H1 (cell line): ENCODE results near the gene WDR77.

Experiments used
- BACH1 ChIP-seq: IDR thresholded peaks from 2 replicates; pipeline ENCODE4 v1.6.1; 2012; ENCODE audit warnings: low read length, improper control_type of control experiment
- CTCF ChIP-seq, 3 experiments: IDR thresholded peaks; 1 replicate in 2 of 3; 2 replicates in 1 of 3; pipeline versions ENCODE4 v1.5.1 to v1.6.1; 2011; ENCODE audit warnings: low read length in 3 of 3, mild to moderate bottlenecking in 3 of 3, inconsistent platforms in 2 of 3, low read depth in 1 of 3, moderate library complexity in 1 of 3; ENCODE audit not compliant: insufficient read depth in 1 of 3; ENCODE audit errors: control extremely low read depth in 1 of 3
- EZH2 ChIP-seq: fragments of 200-600 bp; sonication (generic); IDR thresholded peaks from 2 replicates; pipeline ENCODE4 v1.7.1; 2012; ENCODE audit warnings: low read depth, mild to moderate bottlenecking, moderate library complexity, low read length, inconsistent platforms; ENCODE audit not compliant: severe bottlenecking
- KDM5A ChIP-seq: fragments of 200-600 bp; IDR thresholded peaks from 2 replicates; pipeline ENCODE4 v1.7.1; 2012; ENCODE audit warnings: mild to moderate bottlenecking, low read length, inconsistent platforms, mixed read lengths
- MAX ChIP-seq: IDR thresholded peaks from 2 replicates; pipeline ENCODE4 v1.6.1; 2012; ENCODE audit warnings: inconsistent platforms
- POLR2A ChIP-seq, 2 experiments: IDR thresholded peaks; 1 replicate in 1 of 2; 2 replicates in 1 of 2; pipeline ENCODE4 v1.6.1; 2011; ENCODE audit warnings: low read depth in 2 of 2, low read length in 2 of 2, mild to moderate bottlenecking in 2 of 2; ENCODE audit errors: control extremely low read depth in 1 of 2
- SP1 ChIP-seq: IDR thresholded peaks from 2 replicates; pipeline ENCODE4 v1.6.1; 2011; ENCODE audit warnings: low read depth, low read length
- YY1 ChIP-seq: IDR thresholded peaks from 2 replicates; pipeline ENCODE4 v1.6.1; 2011; ENCODE audit warnings: low read depth, mild to moderate bottlenecking, low read length
- ZNF274 ChIP-seq: IDR thresholded peaks from 2 replicates; pipeline ENCODE4 v1.7.0; 2012; ENCODE audit warnings: low read length, borderline replicate concordance; ENCODE audit errors: extremely low read depth

GRCh38 chr1:111455642-111456031 is 6.6 kb upstream of the WDR77 start:
- TF ChIP-seq BACH1 (no peak), MAX (no peak), EZH2 (no peak), SP1 (no peak), CTCF (IDR thresholded peaks at IDR 0.05; ENCODE audit: control extremely low read depth in 1 of 3, insufficient read depth in 1 of 3, low read depth in 1 of 3, low read length in 3 of 3) (no peak), ZNF274 (no peak), KDM5A (no peak), POLR2A (IDR thresholded peaks at IDR 0.05; ENCODE audit: control extremely low read depth in 1 of 2, low read depth in 2 of 2, low read length in 2 of 2) (no peak), YY1 (no peak)
